Esophagus muscularis mucosa (tissue), 3 donors: ENCODE results near the gene PC.

Experiments
- CTCF ChIP-seq, 3 experiments: fragments of 200-600 bp in 2 of 3; fragments of 450-650 bp in 1 of 3; sonication (generic) in 2 of 3; IDR thresholded peaks; one replicate each; pipeline ENCODE4 v1.5.1; 2017 to 2019; ENCODE audit warnings: antibody characterized with exemption in 3 of 3, mild to moderate bottlenecking in 2 of 3, moderate library complexity in 1 of 3
- POLR2A ChIP-seq: fragments of 450-650 bp; IDR thresholded peaks from one replicate; pipeline ENCODE4 v1.6.1; 2017; ENCODE audit warnings: antibody characterized with exemption, moderate library complexity, mild to moderate bottlenecking, low read depth

GRCh38 chr11:66881451-66881835, 76.7 kb downstream of the PC start:
- TF ChIP-seq CTCF (IDR thresholded peaks at IDR 0.05) (no peak), POLR2A (no peak)
